ENCODE data around the gene RBM20. TPM values are rescaled to one million over a fixed set of nuclear protein-coding genes. Genes with fewer than 3 reads are reported as not detected.

RBM20 gene
- 0.08 and 0.09 TPM in 2 replicates for total RNA-seq (ENCODE audit: low replicate concordance)

DNA sequence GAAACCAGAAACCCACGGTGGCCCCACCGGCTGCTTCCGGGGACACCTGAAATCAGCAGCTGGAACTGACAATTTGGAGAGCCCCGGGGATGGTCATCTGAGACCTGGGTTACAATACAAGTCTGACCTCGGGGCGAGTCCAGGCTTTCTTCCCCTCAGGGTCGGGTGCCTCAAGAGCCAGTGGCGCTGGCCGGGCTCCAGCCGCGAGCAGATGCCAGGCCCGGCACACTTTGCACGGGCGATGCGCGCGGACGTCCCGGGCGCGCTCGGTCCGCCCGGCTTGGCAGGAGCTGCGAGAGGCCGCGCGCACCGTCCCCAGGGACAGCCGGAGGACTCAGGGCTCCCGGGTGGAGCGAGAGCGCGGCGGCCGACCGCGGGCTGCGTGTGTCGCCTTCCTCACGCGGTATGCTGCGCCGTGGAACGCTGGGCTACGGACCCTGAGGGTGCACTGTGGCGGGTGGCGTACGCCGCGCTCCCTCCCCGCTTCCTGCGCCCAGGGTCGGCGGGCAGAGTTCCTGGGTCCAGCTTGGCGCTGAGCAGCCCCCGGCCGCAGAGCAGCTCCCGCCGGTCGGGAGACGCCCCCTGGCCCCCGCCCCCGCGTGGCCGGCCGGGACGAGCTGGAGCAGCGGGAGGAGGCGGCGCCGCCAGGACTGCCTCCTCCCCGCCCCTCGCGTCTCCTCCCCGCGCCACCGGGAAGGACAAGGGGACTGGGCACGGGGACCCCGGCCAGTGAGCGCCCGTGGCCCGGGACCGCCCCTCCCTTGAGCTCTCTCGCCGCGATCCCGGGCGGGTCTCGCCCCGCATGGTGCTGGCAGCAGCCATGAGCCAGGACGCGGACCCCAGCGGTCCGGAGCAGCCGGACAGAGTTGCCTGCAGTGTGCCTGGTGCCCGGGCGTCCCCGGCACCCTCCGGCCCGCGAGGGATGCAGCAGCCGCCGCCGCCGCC is at the start of gene RBM20:
TSS of gene RBM20 (plus strand) at position 684 of the 945 bp plus-strand sequence. CDS start at position 803, 119 bp downstream.
- peak within 1 kb of the TSS; percentile 65 for H3K4me3 ChIP-seq (ENCODE audit: low read depth, low read length)
- TF ChIP-seq, protein P1, sequence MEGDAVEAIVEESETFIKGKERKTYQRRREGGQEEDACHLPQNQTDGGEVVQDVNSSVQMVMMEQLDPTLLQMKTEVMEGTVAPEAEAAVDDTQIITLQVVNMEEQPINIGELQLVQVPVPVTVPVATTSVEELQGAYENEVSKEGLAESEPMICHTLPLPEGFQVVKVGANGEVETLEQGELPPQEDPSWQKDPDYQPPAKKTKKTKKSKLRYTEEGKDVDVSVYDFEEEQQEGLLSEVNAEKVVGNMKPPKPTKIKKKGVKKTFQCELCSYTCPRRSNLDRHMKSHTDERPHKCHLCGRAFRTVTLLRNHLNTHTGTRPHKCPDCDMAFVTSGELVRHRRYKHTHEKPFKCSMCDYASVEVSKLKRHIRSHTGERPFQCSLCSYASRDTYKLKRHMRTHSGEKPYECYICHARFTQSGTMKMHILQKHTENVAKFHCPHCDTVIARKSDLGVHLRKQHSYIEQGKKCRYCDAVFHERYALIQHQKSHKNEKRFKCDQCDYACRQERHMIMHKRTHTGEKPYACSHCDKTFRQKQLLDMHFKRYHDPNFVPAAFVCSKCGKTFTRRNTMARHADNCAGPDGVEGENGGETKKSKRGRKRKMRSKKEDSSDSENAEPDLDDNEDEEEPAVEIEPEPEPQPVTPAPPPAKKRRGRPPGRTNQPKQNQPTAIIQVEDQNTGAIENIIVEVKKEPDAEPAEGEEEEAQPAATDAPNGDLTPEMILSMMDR (IDR thresholded peaks at IDR 0.05; ENCODE audit: insufficient read depth, low read length): no peak
- DNase-seq (ENCODE audit: low read depth): no peak

DNA sequence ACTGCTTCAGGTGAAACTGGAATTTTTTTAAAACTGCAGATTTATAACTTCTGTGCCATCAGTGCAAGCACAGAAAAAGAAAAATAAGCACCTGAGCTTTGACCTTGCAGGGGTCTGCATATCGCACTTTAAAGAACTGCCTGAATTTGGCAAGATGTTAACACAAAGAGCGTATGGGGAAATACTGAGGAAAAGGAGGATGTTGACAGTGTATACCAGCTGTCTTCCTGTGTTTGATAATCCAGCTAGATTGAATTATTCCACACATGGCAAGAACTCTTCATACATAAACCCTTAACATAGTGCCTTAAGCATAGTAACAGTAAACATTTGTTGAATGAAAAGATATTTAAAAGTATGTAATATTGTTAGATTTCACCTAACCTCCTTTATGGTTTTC is 46.7 kb upstream of the RBM20 start:
- H3K4me3 ChIP-seq (ENCODE audit: low read depth, low read length): no peak overlapping the region
- TF ChIP-seq, protein P1 (IDR thresholded peaks at IDR 0.05; ENCODE audit: insufficient read depth, low read length): no peak
- no peak for DNase-seq (ENCODE audit: low read depth)

DNA sequence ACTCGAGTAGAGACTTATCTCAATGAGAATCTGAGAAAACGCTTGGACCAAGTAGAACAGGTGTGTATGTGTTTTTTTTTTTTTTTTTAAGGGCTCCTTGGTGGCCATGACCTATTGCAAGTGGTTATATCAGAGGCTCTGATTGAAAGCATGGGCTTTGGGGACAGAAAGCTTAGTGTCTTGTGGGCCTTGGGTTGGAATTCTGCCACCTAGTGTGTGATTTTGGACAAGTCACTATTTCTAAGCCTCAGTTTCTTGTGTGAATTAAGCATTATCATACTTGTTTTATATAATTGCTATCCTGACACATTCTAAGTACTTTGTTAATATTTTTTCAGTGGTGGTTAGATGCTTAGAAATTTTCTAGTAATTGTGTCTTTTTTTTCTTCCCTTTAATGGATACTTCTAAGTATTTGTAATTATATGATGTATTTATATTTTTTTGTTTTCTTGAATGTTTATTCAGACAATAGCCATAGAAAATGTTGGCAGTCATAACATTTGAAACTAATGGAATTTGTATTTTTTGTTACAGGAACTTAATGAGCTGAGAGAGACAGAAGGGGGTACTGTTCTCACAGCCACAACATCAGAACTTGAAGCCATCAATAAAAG is 43.5 kb upstream of the RBM20 start:
- DNase-seq (ENCODE audit: low read depth): peak; percentile 70
- H3K4me3 ChIP-seq (ENCODE audit: low read depth, low read length): no peak overlapping the region
- TF ChIP-seq, protein P1 (IDR thresholded peaks at IDR 0.05; ENCODE audit: insufficient read depth, low read length): peak; percentile 47

DNA sequence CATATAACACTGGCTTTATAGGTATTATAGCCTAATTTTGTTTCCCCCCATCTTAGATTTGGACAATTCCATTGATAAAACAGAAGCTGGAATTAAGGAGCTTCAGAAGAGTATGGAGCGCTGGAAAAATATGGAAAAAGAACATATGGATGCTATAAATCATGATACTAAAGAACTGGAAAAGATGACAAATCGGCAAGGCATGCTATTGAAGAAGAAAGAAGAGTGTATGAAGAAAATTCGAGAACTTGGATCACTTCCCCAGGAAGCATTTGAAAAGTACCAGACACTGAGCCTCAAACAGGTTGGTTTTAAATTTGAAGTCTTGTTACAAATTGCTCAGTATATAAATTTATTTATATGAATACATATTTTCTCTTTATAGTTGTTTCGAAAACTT is 42.6 kb upstream of the RBM20 start:
- no peak for DNase-seq (ENCODE audit: low read depth)
- TF ChIP-seq, protein P1 (IDR thresholded peaks at IDR 0.05; ENCODE audit: insufficient read depth, low read length): no peak
- H3K4me3 ChIP-seq (ENCODE audit: low read depth, low read length): no peak overlapping the region

DNA sequence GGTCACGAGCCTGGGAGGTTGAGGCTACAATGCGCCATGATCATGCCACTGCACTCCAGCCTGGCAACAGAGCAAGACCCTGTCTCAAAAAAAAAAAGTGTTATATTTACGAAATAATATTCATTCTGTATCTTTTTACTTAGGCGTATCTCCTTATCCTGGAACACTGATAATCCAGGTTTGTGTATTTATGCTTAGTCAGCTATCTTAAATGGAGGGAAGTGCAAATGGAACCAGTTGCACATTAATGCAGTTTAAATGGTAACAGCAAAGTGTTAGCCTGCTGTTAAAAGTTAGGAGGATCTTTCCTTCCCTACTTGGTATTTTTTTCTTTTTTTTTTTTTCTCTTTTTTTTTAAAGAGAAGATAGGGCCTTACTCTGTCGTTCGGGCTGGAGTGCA is 36.0 kb upstream of the RBM20 start:
- no peak for DNase-seq (ENCODE audit: low read depth)
- no peak overlapping the region for H3K4me3 ChIP-seq (ENCODE audit: low read depth, low read length)
- TF ChIP-seq, protein P1 (IDR thresholded peaks at IDR 0.05; ENCODE audit: insufficient read depth, low read length): no peak

DNA sequence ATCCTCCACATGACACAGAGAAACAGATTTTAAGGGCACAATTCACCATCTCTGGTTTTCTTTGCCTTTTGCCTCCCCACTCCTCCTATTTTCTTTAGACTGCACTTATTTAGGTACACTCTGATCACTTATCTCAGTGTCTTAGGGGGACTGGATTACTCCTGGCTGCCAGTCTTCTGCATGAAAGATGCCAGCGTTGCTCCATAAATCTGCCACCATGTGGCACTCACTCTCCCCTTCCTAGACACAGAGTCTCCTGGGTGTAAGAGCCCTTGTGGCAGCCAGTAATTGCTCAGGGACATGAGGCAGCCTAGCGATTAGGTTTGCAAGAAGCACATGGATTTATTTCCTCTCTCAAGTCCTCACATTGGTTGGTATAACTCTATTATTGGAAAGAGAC is 34.5 kb upstream of the RBM20 start:
- no peak overlapping the region for H3K4me3 ChIP-seq (ENCODE audit: low read depth, low read length)
- TF ChIP-seq, protein P1 (IDR thresholded peaks at IDR 0.05; ENCODE audit: insufficient read depth, low read length): no peak

More for the DNA sequence above, 34.5 kb upstream of the RBM20 start:
- DNase-seq (ENCODE audit: low read depth): no peak
